ENCODE data around the gene ADAM8. TPM values are rescaled to one million over a fixed set of nuclear protein-coding genes. Genes with fewer than 3 reads are reported as not detected.

The ADAM8 gene
- total and polyA plus RNA-seq, 10 of the 15 experiments (the other 5 are each of a cell fraction or from before 2014, with no cell fraction given): 0.37 to 92.7 (median 21.7) TPM

GRCh38 chr10:133274751-133275683 lies 1.7 kb downstream of the ADAM8 start (continued):
- no peak; the same call in 1 of the 2 replicates for TF ChIP-seq SMAD5 (IDR thresholded peaks at IDR 0.05; ENCODE audit: low read depth)
- TF ChIP-seq RBBP5 (conservative IDR thresholded peaks at IDR 0.05): no peak
- TF ChIP-seq NFXL1 (IDR thresholded peaks at IDR 0.05; ENCODE audit: borderline replicate concordance): no peak
- TF ChIP-seq MTA3 (IDR thresholded peaks at IDR 0.05; ENCODE audit: borderline replicate concordance, low read length): peak; percentile 78; the same call in 1 of the 2 replicates
- TF ChIP-seq POU2F2 (IDR thresholded peaks at IDR 0.05; ENCODE audit: borderline replicate concordance, low read depth, low read length): peak; percentile 96; the same call in 2 of the 3 replicates
- TF ChIP-seq, protein P1, sequence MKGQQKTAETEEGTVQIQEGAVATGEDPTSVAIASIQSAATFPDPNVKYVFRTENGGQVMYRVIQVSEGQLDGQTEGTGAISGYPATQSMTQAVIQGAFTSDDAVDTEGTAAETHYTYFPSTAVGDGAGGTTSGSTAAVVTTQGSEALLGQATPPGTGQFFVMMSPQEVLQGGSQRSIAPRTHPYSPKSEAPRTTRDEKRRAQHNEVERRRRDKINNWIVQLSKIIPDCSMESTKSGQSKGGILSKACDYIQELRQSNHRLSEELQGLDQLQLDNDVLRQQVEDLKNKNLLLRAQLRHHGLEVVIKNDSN (IDR thresholded peaks at IDR 0.05; ENCODE audit: borderline replicate concordance, extremely low read length, insufficient read depth, low read depth, low read length): peak; percentile 14
- TF ChIP-seq MEF2A (IDR thresholded peaks at IDR 0.05; ENCODE audit: insufficient read depth, low read depth, low read length): peak; percentile 51; the same call in 1 of the 2 replicates
- TF ChIP-seq JUND (IDR thresholded peaks at IDR 0.05; ENCODE audit: low read depth, low read length): no peak
- no peak for TF ChIP-seq SIX5 (IDR thresholded peaks at IDR 0.05; ENCODE audit: low read depth, low read length, severe bottlenecking)
- TF ChIP-seq, protein P2, sequence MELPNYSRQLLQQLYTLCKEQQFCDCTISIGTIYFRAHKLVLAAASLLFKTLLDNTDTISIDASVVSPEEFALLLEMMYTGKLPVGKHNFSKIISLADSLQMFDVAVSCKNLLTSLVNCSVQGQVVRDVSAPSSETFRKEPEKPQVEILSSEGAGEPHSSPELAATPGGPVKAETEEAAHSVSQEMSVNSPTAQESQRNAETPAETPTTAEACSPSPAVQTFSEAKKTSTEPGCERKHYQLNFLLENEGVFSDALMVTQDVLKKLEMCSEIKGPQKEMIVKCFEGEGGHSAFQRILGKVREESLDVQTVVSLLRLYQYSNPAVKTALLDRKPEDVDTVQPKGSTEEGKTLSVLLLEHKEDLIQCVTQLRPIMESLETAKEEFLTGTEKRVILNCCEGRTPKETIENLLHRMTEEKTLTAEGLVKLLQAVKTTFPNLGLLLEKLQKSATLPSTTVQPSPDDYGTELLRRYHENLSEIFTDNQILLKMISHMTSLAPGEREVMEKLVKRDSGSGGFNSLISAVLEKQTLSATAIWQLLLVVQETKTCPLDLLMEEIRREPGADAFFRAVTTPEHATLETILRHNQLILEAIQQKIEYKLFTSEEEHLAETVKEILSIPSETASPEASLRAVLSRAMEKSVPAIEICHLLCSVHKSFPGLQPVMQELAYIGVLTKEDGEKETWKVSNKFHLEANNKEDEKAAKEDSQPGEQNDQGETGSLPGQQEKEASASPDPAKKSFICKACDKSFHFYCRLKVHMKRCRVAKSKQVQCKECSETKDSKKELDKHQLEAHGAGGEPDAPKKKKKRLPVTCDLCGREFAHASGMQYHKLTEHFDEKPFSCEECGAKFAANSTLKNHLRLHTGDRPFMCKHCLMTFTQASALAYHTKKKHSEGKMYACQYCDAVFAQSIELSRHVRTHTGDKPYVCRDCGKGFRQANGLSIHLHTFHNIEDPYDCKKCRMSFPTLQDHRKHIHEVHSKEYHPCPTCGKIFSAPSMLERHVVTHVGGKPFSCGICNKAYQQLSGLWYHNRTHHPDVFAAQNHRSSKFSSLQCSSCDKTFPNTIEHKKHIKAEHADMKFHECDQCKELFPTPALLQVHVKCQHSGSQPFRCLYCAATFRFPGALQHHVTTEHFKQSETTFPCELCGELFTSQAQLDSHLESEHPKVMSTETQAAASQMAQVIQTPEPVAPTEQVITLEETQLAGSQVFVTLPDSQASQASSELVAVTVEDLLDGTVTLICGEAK (IDR thresholded peaks at IDR 0.05; ENCODE audit: borderline replicate concordance): peak; percentile 26; the same call in 1 of the 2 replicates
- TF ChIP-seq MAX (IDR thresholded peaks at IDR 0.05; ENCODE audit: low read depth, low read length): peak; percentile 77
- TF ChIP-seq SP1 (IDR thresholded peaks at IDR 0.05; ENCODE audit: low read depth, low read length): peak; percentile 76
- no peak for TF ChIP-seq SREBF1 (IDR thresholded peaks at IDR 0.05; ENCODE audit: low read length)
- peak; percentile 88 for TF ChIP-seq IKZF2 (IDR thresholded peaks at IDR 0.05)
- no peak for TF ChIP-seq WRNIP1 (IDR thresholded peaks at IDR 0.05; ENCODE audit: borderline replicate concordance, low read depth, low read length)
- TF ChIP-seq, protein P3, sequence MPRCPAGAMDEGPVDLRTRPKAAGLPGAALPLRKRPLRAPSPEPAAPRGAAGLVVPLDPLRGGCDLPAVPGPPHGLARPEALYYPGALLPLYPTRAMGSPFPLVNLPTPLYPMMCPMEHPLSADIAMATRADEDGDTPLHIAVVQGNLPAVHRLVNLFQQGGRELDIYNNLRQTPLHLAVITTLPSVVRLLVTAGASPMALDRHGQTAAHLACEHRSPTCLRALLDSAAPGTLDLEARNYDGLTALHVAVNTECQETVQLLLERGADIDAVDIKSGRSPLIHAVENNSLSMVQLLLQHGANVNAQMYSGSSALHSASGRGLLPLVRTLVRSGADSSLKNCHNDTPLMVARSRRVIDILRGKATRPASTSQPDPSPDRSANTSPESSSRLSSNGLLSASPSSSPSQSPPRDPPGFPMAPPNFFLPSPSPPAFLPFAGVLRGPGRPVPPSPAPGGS (IDR thresholded peaks at IDR 0.05; ENCODE audit: borderline replicate concordance, insufficient read depth, low read depth, low read length, poor library complexity, severe bottlenecking): peak; percentile 90
- peak; percentile 59 for TF ChIP-seq LARP7 (IDR thresholded peaks at IDR 0.05)
- peak; percentile 66 for TF ChIP-seq SMARCA5 (IDR thresholded peaks at IDR 0.05)
- peak; percentile 90; the same call in 1 of the 2 replicates for TF ChIP-seq ZBED1 (IDR thresholded peaks at IDR 0.05; ENCODE audit: borderline replicate concordance)
- TF ChIP-seq SUPT20H (IDR thresholded peaks at IDR 0.05; ENCODE audit: borderline replicate concordance, control insufficient read depth, low read depth, low read length): no peak
- TF ChIP-seq CHD2 (IDR thresholded peaks at IDR 0.05; ENCODE audit: borderline replicate concordance, low read depth, low read length): no peak; the same call in 1 of the 2 replicates
- TF ChIP-seq CHD1 (IDR thresholded peaks at IDR 0.05; ENCODE audit: low read depth, low read length): no peak
- TF ChIP-seq NRF1 (conservative IDR thresholded peaks at IDR 0.05; ENCODE audit: low read depth, low read length): no peak
- no peak for TF ChIP-seq ZNF622 (IDR thresholded peaks at IDR 0.05)
